HG03097 (cell line): Measurements from ENCODE around the gene CALML5.
"Not testable (repeated sequence)": the region's sequence is repeated elsewhere in the genome, so short reads cannot be mapped to it uniquely, and the experiment has no call there.

Experiments used
- ATAC-seq: cut with Tn5 transposase; IDR thresholded peaks from one replicate; pipeline ENCODE4 v1.9.1; 2021; ENCODE audit not compliant: unreplicated experiment, low FRiP score

The CALML5 gene

DNA sequence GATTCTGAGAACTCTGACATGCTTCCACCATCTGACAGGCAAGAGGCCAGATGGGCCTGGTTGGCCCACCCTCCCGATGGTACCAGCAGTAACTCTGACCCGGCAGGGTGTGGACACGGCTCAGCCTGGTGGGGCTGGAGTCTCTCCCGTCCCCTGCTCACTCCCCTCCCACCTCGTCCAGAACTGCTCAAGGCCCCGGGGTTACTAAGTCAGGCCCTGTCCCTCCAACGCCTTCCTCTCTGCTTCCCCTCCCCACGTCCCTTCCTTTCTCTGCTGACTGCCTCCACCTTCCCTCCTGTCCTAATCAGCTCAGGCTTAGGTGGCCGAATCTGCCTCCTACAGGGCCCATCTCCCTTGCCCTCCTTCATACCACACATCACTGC, 12.5 kb downstream of the CALML5 start:
- no peak for ATAC-seq

DNA sequence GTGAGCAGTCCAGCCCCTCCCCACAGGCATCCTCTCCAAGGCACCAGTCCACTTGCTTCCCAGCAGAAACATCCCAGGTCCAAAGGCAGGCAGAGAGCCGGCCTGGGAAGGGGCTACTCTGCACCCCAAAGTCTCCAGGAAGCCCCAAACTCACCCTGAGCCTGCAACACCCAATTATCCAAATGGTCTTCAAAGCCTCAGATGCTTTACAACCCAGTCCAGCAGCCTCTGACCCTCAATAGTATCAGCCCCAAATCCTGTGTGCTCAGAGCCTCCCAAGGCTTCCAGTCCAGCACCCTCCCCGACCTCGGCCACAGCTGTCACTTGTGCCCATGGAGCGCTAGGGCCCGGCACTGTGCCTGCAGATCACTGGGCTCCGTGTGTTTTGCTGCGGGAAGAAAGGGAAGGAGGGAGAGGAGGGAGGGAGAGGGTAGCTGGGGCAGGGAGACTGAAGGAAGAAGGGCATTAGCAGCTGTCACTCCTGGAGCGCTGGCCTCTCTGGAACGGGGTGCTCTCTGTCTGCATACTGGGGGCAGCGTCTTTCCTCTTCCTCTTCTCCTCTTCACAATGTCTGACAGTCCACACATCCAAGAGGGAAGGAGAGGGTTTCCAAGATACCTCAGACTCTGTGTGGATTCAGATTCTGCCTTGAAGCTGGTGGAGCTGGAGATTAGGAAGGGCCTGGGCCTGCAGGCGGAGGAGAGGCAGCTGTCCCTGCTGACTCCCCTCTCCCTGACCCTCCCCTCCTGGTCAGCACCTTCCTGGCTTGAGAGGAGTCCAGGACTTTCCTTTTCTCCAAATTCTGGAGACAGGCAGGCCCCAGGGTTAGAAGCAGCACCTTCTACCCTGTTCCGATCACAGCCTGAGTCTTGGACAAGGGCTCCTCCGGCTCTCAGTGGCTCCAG, 13.2 kb downstream of the CALML5 start:
- ATAC-seq, result no peak

GRCh38 chr10:5485290-5485689, 14.1 kb downstream of the CALML5 start:
- ATAC-seq, result no peak

DNA sequence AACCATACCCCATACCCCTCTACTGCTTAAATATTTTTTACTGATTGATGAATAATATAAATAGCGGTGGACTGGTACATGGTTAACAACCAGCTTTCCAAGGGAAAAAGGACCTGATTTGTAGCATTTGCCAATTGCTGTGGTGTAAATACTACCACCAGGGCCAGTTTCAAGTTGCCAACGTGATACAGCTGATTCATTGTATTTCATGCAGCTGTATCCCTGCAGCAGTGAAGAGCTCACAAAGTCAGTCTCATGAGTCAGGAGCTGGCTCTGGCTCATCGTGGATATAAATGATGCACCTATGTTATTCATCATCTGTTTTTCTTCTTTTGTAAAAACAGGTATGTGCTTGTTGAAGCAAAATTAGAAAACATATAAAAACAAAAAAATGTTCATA, 15.2 kb downstream of the CALML5 start:
- no peak for ATAC-seq

DNA sequence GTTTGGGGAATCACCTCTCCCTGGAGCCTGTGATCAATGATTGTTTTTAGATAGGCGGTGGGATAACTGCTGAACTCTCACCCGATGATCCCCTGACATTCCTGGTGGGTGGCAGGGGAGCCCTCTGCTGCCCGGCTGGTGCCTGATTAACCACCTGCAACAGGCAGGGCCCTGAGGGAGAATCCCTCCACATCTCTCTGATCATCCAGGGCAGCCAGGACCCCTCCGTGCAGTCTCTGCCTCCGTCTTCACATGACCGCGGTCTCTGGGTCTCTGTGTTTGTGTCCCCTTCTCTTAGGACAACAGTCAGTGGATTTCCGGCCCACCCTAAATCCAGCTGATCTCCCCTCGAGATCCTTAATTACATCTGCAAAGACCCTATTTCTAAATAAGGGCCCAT, 17.4 kb downstream of the CALML5 start:
- ATAC-seq, result no peak

GRCh38 chr10:5481121-5481520, 18.2 kb downstream of the CALML5 start:
- ATAC-seq, result no peak

DNA sequence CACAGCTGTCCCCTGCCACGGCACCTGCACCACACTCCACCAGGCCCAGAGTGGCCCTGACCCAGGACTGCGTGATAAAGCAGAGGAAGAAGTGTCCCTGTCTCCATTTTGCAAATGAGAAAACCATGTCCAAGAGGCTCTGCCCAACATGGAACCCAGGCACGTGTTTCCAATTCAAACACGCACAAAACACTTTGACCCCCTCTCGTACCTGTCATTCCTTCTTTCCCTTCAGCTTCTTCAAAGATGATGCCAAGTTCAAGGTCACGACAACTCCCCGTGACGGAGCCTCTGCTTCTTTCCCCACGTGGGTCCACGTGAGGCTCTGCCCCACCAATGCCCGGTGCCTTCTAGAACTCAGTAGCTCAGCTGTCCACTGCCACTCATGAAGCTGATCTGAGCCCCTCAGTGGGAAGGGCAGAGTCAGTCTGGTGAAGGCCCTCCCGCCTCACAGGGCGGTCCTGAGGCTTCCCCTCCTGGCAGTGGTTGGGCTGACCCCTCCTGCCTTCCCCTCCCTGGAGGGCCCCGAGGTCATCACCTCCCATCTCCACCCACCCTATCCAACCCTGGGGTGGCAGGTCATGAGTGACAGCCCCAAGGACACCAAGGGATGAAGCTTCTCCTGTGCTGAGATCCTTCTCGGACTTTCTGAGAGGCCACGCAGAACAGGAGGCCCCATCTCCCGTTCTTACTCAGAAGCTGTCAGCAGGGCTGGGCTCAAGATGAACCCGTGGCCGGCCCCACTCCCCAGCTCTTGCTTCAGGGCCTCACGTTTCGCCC, 19.0 kb downstream of the CALML5 start:
- no peak for ATAC-seq

DNA sequence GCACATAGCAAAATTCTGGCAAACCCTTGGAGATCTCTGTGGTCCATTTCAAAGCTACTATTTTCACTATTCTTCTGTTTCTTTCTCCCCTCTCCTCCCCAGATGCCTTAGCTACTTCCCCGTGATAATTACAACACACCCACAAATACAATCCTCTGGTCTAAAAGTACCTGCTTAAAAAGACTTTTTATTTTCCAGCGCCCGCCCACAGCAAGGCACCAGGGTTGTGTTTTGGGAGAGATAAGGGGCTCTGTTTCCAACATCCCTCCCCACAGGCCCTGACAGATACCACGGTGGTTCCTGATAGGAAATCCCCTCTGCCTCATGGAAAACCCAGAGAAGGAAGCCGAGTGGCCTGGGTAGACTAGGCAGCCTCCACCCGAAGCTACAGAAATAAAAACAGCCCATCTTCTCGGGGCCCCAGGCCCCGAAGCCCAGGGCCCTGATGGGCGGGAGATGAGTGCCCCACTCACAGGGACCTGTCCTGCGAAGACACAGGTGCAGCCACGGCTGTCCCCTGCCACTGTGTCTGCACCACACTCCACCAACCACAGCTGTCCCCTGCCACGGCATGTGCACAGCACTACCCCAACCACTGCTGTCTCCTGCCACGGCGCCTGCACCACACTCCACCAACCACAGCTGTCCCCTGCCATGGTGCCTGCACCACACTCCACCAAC, 19.7 kb downstream of the CALML5 start:
- no peak for ATAC-seq

DNA sequence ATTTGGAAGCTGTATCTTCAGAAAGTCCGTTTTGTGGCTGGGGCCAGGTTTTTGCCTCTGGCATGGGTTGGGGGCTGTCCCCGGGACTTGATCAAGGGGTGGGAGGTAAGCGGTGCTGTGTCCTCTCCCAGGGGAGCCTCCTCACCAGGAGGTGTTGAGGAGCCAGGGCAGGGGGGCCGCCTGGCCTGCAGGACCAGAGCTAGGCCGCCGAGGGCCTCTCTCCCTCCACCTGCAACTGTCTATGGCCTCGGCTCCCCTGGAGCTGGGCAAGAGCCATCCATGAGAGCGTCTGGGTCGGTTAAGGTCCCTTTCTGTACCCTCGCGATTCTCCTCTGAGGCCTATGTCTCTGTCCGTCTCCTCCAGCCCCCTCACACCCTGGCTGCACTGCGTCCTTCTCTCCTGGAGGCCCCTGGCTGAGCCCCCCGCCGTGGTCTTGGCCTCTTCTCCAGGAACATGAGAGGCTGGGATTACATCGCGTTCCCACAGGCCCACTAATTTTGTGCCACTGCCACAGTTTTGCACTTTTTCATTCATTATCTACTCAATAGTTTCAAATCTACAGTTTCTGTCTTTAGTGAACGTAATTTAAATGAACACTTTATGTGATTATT, 20.6 kb downstream of the CALML5 start:
- no peak for ATAC-seq

DNA sequence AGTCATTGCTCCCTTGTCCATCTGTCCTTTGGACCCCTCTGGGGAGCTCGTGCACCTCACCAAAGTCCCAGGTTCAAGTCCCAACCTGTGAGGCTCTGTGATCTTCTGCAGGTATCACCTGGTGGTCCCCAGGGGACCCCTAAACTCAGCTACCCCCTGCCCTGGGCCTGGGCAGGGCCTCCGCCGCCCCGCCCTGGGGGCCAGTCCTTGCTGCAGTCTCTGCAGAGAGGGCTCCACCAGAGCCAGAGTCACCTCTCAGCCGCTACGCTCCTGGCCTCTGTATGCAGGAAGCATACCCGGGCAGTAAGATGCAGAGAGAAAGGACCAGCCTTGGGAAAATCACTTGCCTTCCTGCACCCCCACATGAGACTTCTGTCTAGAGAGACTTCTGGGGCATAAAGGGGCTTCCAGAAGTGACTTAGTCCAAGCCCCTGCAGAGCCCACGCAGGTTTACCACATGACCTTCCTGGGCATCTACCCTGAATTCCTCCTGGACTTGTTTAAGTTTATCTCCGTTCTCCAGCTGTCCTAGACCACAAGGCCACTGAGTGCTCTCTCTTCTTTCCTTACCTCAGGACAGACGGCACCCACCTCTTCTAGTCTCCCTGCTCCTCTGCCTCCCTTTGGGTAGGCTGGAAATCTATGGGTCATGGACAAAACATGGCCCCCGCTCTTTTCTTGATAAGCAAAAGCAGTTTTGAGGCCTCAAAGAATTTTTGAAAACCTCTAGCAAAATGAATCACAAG, 21.2 kb downstream of the CALML5 start:
- no peak for ATAC-seq

GRCh38 chr10:5476918-5477525, 22.3 kb downstream of the CALML5 start:
- no peak for ATAC-seq

GRCh38 chr10:5475974-5476807, 23.2 kb downstream of the CALML5 start:
- not testable (repeated sequence) for ATAC-seq

GRCh38 chr10:5475088-5475487, 24.3 kb downstream of the CALML5 start:
- ATAC-seq, result not testable (repeated sequence)

GRCh38 chr10:5474642-5475041, 24.7 kb downstream of the CALML5 start:
- not testable (repeated sequence) for ATAC-seq

DNA sequence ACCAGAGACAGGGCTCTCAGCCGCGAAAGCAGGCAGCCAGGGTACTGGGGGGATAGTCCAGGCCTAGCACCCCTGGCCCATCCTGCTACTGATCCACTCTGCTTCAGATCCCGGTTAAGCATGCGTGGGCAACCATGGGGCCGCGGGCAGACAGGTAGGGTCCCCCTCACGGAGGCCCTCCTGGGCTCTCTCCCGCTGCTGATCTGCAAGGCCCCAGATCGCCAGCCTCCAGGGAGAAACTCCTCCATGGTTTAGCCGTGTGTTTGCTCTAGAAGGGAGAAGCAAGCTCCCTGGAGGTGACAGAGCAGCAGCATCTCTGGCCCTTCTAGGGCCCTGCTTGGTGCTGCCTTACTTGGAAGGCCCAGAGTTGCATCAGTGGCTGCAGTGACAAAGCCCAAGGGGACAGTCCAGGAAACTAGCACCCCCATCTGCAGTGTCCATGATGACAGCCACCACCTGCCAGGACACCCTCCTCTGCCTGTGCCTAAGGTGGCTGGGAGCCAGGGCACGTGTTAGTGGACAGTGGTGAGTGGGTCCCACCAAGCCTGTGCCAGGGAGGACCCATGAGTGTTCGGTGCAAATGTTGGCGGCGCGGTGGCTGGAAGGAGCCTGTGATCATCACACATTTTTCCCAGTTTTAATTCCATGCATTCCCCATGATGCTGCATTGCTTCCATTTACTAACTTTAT, 29.2 kb downstream of the CALML5 start:
- no peak for ATAC-seq

DNA sequence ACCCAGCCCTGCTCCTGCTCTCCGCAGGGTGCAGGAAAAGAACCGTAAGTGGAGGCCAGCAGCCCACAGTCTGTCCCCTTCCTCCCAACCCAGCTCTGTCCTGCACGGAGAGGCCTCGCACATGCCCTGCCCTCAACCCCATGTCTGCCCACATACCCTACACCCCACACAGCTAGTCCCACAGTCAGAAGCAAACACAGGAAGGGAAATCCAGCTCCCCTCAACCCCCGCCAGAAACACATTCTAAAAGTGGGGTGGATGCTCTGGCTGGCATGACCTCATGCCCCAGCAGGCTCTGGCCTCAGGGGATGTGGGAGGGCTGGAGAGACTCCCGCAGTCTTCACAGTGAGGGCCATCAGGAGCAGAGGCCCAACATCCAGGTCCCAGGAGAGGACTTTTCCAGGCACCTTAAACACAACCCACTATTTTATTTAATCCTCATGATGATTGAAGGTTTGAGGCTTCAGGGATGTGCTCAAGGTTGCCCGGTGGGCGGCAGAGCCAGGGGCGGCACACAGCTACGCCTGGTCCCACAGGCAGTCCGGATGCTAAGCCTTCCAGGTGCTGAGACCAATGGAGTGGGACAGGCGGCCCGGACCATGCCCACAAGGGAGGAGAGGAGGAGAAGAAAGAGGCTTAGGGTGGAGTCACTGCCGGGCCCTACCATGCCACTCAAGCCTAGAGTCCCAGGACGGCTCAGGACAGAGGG, 29.9 kb downstream of the CALML5 start:
- ATAC-seq, result no peak

GRCh38 chr10:5468262-5469106, 30.9 kb downstream of the CALML5 start:
- no peak for ATAC-seq
